Cardiac muscle cell (in vitro differentiated cells and primary cell): ENCODE measurements around the gene TRPV4. TPM values are rescaled to one million over a fixed set of nuclear protein-coding genes. Genes with fewer than 3 reads are reported as not detected.

Experiments
- DNase-seq, 2 donors: peaks; one replicate each; pipeline versions ENCODE4 v3.0.0 to v3.0.0-alpha.2; 2010 to 2017; ENCODE audit warnings: low read depth in 1 of 2, low spot score in 1 of 2
- H3K27ac ChIP-seq: fragments of 200-600 bp; sonication (generic); 2 replicates; pipeline ENCODE4 v1.5.1; 2016
- H3K27me3 ChIP-seq: fragments of 200-600 bp; sonication (generic); 2 replicates; pipeline ENCODE4 v1.6.0; 2016; ENCODE audit warnings: control low read depth
- H3K36me3 ChIP-seq: fragments of 200-600 bp; sonication (generic); 2 replicates; pipeline ENCODE4 v1.5.1; 2016; ENCODE audit warnings: control low read depth
- H3K4me1 ChIP-seq: fragments of 200-600 bp; sonication (generic); 2 replicates; pipeline ENCODE4 v1.8.1; 2017; ENCODE audit warnings: low read depth, mild to moderate bottlenecking, mixed run types
- H3K4me3 ChIP-seq: fragments of 200-600 bp; sonication (generic); 2 replicates; pipeline ENCODE4 v1.5.1; 2016; ENCODE audit warnings: mild to moderate bottlenecking
- H3K9me3 ChIP-seq: fragments of 200-600 bp; sonication (generic); 2 replicates; pipeline ENCODE4 v1.5.1; 2017; ENCODE audit warnings: low read depth, mild to moderate bottlenecking, control low read depth
- CTCF ChIP-seq: IDR thresholded peaks from 2 replicates; pipeline ENCODE4 v1.5.1; 2012; ENCODE audit warnings: low read depth, mild to moderate bottlenecking, low read length
- polyA plus RNA-seq: library from polyadenylated mRNA; unstranded; fragments of >200 nt; fragmentation: Nextera tagmentation; extraction: Ambion mirVana; gene quantifications from 2 replicates; pipeline ENCODE4 v1.2.1, GENCODE V29; 2016
- total RNA-seq: library from RNA; depleted of rRNA; stranded (reverse); fragments of >200 nt; gene quantifications from 2 replicates; pipeline ENCODE4 v1.2.3, GENCODE V29; 2016

The TRPV4 gene
- total and polyA plus RNA-seq, 2 experiments from 2014 or later: 2.4 to 4.1 TPM

- Histone ChIP-seq H3K4me1 (peaks cover 30% of the 10 kb centered on the region), H3K27ac (no peak overlapping the region), H3K9me3 (no peaks in the 10 kb centered on the region), H3K4me3 (no peak overlapping the region), H3K27me3 (no peaks in the 10 kb centered on the region), H3K36me3 (no peaks in the 10 kb centered on the region)
- no peak for DNase-seq
- no peak for TF ChIP-seq CTCF
Observed at GRCh38 chr12:109735825-109736551, 97.2 kb downstream of the TRPV4 start.

- no peak overlapping the region for H3K4me3 ChIP-seq
- peaks cover 23% of the 10 kb centered on the region for H3K4me1 ChIP-seq
- no peak overlapping the region for H3K27ac ChIP-seq
- H3K27me3 ChIP-seq: no peaks in the 10 kb centered on the region
- H3K36me3 ChIP-seq: no peaks in the 10 kb centered on the region
- no peak for DNase-seq
- no peak for TF ChIP-seq CTCF
- H3K9me3 ChIP-seq: no peaks in the 10 kb centered on the region
Observed at GRCh38 chr12:109735051-109735521, 98.1 kb downstream of the TRPV4 start.

GRCh38 chr12:109734219-109735000 lies 98.8 kb downstream of the TRPV4 start:
- H3K4me3 ChIP-seq: no peak overlapping the region
- no peaks in the 10 kb centered on the region for H3K27me3 ChIP-seq
- peaks cover 16% of the 10 kb centered on the region for H3K4me1 ChIP-seq
- TF ChIP-seq CTCF: no peak
- no peak overlapping the region for H3K27ac ChIP-seq
- no peaks in the 10 kb centered on the region for H3K9me3 ChIP-seq
- H3K36me3 ChIP-seq: no peaks in the 10 kb centered on the region
- DNase-seq: peak in 1 of 2 donors; percentile 62

Other genes with a start within 250 kb of the TRPV4 start
- gene FAM222A, start 119.6 kb downstream of the TRPV4 start, total RNA-seq: 35.5 and 42.9 TPM in 2 replicates
- gene FAM222A, start 119.6 kb downstream of the TRPV4 start, polyA plus RNA-seq: 25.4 and 42.1 TPM in 2 replicates
- gene GLTP, start 47.1 kb upstream of the TRPV4 start, total RNA-seq: 20.5 and 42.5 TPM in 2 replicates
- 24.9 and 25.0 TPM in 2 replicates for gene GLTP, start 47.1 kb upstream of the TRPV4 start, polyA plus RNA-seq
- 23.7 and 26.6 TPM in 2 replicates for gene TCHP, start 66.9 kb upstream of the TRPV4 start, total RNA-seq
- 15.1 and 21.5 TPM in 2 replicates for gene TCHP, start 66.9 kb upstream of the TRPV4 start, polyA plus RNA-seq
- 24.3 and 25.7 TPM in 2 replicates for gene GIT2, start 163.0 kb upstream of the TRPV4 start, total RNA-seq
- 23.3 and 34.7 TPM in 2 replicates for gene GIT2, start 163.0 kb upstream of the TRPV4 start, polyA plus RNA-seq
- 77.2 and 131 TPM in 2 replicates for gene ANKRD13A, start 166.0 kb upstream of the TRPV4 start, total RNA-seq
- 25.5 and 26.9 TPM in 2 replicates for gene ANKRD13A, start 166.0 kb upstream of the TRPV4 start, polyA plus RNA-seq
- 24.8 and 25.0 TPM in 2 replicates for gene C12orf76, start 215.1 kb upstream of the TRPV4 start, total RNA-seq
- 14.9 and 19.8 TPM in 2 replicates for gene C12orf76, start 215.1 kb upstream of the TRPV4 start, polyA plus RNA-seq